ENCODE data around the gene KIF6. TPM values are rescaled to one million over a fixed set of nuclear protein-coding genes. Genes with fewer than 3 reads are reported as not detected.
"Not testable (repeated sequence)": the region's sequence is repeated elsewhere in the genome, so short reads cannot be mapped to it uniquely, and the experiment has no call there.

KIF6 gene
- polyA plus RNA-seq, 4 donors = 0.72 to 5.5 (median 4.1) TPM

DNA sequence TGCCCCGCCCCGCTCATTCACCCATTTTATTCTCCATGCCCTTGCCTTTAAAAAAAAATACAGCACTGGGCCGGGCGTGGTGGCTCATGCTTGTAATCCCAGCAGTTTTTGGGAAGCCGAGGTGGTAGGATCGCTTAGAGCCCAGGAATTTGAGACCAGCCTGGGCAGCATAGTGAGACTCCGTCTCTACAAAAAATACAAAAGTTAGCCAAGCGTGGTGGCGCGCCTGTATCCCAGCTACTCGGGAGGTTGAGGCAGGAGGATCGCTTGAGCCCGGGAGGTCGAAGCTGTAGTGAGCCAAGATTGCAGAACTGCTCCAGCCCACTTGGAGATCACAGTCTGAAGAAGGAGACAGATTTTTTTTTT, 407 bp upstream of the KIF6 start:
- no peak for DNase-seq (ENCODE audit: low read depth in 4 of 4, low spot score in 3 of 4)

- not testable (repeated sequence) for DNase-seq (ENCODE audit: low read depth in 4 of 4, low spot score in 3 of 4)
Measured at GRCh38 chr6:39723350-39723749, 1.9 kb downstream of the KIF6 start.

DNA sequence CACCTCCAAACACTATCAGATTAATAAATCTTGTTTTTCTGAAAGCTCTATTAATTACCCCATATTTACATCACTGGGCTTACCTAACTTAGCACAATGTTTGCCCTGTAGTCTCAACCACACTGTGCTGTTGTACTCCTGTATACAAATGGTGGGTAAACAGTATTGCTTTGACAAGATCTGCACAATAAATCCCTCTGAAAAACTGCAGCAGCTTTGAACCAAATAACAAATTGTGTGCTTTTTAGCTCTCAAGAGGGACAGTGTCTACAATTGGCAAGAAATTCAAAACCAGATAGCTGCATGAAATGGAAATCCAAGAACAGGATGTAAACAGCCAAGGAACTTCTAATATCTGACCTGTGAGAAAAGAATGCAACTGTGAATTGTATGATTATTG, 10.4 kb downstream of the KIF6 start:
- no peak for DNase-seq (ENCODE audit: low read depth in 4 of 4, low spot score in 3 of 4)

GRCh38 chr6:39707962-39708683, 17.1 kb downstream of the KIF6 start:
- DNase-seq (ENCODE audit: low read depth in 4 of 4, low spot score in 3 of 4) = no peak

- no peak for DNase-seq (ENCODE audit: low read depth in 4 of 4, low spot score in 3 of 4)
Measured at GRCh38 chr6:39706819-39707335, 18.3 kb downstream of the KIF6 start.

- DNase-seq (ENCODE audit: low read depth in 4 of 4, low spot score in 3 of 4) = no peak
Measured at GRCh38 chr6:39702265-39702664, 22.9 kb downstream of the KIF6 start.

- DNase-seq (ENCODE audit: low read depth in 4 of 4, low spot score in 3 of 4) = no peak
Measured at GRCh38 chr6:39700362-39700761, 24.8 kb downstream of the KIF6 start.

DNA sequence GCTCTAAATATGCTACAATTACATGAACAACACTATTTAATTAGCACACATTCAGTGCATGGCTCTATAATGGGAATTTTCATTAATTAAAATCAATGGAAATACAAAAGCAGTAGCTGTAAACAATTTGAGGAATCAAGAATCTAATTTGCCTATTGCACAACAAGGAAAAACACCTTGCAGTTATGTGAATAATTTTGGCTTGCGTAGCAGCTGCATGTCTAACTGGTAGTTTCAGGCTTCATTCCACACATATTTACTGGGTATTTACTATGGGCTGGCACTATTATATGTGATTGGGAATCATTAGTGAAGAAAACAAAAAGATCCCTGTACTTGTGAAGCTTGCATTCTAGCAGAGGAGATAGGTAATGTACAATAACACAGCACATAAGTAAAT, 26.4 kb downstream of the KIF6 start:
- no peak for DNase-seq (ENCODE audit: low read depth in 4 of 4, low spot score in 3 of 4)

GRCh38 chr6:39696986-39697788, 28.0 kb downstream of the KIF6 start:
- DNase-seq (ENCODE audit: low read depth in 4 of 4, low spot score in 3 of 4) = no peak

- DNase-seq (ENCODE audit: low read depth in 4 of 4, low spot score in 3 of 4) = no peak
Measured at GRCh38 chr6:39695447-39695846, 29.8 kb downstream of the KIF6 start.

DNA sequence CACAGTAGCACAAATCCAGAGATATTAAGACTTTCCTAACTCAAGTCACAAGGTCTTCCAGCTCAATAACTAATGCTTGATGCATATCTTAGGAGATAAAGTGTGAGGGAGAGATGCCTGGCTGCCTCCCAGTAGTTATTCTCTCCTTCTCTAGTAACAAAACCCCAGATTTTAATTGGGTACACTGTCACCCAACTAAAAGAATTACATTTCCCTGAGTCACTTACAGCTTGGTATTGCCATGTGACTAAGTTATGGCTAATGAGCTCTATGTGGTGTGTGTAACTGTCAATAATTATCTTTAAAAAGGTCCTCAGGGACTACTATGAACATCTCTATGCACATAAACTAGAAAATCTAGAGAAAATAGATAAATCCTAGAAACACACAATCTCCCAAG, 32.0 kb downstream of the KIF6 start:
- DNase-seq (ENCODE audit: low read depth in 4 of 4, low spot score in 3 of 4) = no peak

GRCh38 chr6:39688494-39688893, 36.7 kb downstream of the KIF6 start:
- DNase-seq (ENCODE audit: low read depth in 4 of 4, low spot score in 3 of 4) = no peak

DNA sequence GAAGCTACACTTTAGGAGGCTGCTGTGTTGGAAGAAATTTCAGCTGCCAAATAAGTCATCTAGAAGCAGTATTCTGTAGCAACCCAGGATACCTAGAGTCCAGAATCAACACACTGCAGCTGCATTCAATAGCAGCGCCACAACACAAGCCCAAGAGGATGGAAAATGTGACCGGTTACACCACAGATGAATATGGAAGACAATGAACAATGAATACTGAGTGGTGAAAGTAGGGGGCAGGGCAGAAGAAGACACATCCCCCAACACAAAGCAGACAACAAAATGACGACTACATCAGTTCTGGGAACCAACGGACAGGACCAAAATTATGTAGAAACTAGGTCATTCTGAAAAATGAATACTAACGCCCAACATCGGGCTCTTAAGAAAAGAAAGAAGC, 38.2 kb downstream of the KIF6 start:
- DNase-seq (ENCODE audit: low read depth in 4 of 4, low spot score in 3 of 4) = no peak

DNA sequence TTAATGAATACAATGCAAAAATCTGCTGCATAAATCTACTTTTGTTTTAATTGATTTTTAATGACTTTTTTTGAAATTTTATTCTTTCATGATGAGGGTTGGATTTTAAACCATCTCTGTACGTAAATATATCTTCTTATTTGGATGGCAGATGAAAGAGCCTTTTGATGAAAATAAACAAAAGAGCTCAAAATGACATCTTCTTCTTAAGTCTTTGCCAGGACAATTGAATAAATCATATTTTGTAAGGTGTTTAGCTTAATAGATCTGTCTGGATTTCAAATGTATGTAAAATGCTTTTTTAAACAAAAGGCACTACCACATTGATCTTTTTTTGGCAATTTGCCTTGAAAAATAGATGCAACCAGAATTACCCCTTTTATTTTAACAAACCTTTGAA, 39.3 kb downstream of the KIF6 start:
- DNase-seq (ENCODE audit: low read depth in 4 of 4, low spot score in 3 of 4) = no peak

DNA sequence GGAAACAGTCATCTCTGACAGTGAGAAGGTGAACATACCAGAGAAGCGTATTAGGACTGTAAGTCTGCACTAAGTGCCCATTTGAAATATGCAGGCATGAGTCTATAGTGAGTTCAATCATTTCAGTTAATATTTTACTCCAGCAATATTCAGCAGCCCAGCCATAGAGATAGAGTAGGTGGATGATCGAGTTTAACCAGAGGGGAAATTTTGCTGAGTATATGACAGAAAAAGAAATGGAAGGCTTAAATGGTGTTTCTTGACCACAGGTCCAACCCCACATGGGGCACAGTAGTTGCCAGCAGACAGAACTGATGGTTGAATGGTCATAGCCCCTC, 39.8 kb downstream of the KIF6 start:
- DNase-seq (ENCODE audit: low read depth in 4 of 4, low spot score in 3 of 4) = no peak

DNA sequence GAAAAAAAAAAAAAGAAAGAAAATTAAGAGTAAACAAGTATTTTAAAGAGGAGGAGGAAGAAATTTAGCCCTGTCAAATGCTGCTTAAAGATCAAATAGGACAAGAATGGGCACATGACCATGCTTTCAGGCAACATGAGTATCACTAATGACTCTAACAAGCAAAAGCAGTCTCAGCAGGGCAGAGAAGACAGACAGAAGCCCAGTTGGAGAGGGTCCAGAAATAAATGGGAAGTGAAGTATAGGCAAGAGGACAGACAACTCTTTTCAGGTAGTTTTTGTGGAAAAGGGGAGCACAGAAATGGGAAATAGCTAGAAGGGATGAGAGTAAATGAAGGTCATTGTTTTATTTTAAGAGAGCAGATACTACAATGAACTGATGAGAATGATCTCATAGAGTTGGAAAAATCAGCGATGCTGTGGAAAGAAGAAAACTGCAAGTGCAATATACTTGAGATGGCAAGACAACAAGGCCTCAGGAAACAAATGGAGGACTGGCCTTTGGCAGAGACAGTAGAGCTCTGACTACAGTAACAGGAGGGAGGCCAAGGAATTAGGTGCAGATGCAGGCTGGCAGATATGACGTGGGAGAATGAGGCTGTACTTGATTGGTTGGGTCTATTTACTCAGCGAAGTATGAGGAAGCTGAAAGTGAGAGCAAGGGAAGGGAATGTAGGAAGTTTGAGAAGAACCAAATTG, 40.3 kb downstream of the KIF6 start:
- no peak for DNase-seq (ENCODE audit: low read depth in 4 of 4, low spot score in 3 of 4)

DNA sequence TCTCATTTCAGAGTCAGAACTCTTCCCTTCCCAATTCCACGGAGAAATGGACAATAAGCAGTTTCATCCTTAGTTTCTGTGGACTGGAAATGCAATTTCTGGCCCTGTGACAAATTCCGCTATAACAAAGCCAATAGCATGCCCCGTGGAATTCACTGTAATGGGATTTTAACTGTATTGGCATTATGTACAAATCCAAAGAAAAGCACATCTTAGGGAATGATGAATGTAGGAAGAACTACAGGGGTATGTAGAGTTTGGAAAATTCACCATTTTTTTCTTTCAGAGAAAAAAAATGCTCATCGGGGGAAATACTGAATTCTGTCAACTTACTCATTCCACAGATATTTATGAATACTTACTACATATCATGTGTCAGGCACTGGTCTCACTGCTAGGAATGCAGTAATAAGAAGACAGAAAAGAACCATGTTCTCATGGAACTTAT, 43.5 kb downstream of the KIF6 start:
- DNase-seq (ENCODE audit: low read depth in 4 of 4, low spot score in 3 of 4) = no peak

GRCh38 chr6:39678914-39679313, 46.3 kb downstream of the KIF6 start:
- DNase-seq (ENCODE audit: low read depth in 4 of 4, low spot score in 3 of 4) = no peak

DNA sequence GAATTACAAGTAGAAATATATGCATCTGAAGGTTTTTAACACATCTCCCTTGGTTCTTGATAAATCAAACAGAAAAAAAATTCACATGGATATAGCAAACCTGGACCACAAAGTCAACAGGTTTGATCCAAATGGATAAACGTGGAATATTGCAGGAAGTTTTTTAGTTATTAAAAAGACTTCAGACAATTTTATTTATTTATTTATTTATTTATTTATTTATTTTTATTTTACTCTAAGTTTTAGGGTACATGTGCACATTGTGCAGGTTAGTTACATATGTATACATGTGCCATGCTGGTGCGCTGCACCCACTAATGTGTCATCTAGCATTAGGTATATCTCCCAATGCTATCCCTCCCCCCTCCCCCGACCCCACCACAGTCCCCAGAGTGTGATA, 47.9 kb downstream of the KIF6 start:
- not testable (repeated sequence) for DNase-seq (ENCODE audit: low read depth in 4 of 4, low spot score in 3 of 4)

GRCh38 chr6:39670519-39670918, 54.7 kb downstream of the KIF6 start:
- no peak for DNase-seq (ENCODE audit: low read depth in 4 of 4, low spot score in 3 of 4)

- DNase-seq (ENCODE audit: low read depth in 4 of 4, low spot score in 3 of 4) = no peak
Measured at GRCh38 chr6:39669973-39670342, 55.2 kb downstream of the KIF6 start.

All from left renal pelvis (tissue), 4 donors.